HCT116 (cell line): ENCODE results near the gene IFRD2.

Experiments
- ATF3 ChIP-seq: IDR thresholded peaks from 2 replicates; pipeline ENCODE4 v1.6.1; 2012
- CTCF ChIP-seq, 3 experiments: fragments of 200-600 bp in 1 of 3; sonication (generic) in 1 of 3; IDR thresholded peaks in 2 of 3; conservative IDR thresholded peaks in 1 of 3; 2 replicates each; pipeline ENCODE4 v1.5.1; 2012 to 2017; ENCODE audit warnings: low read depth in 2 of 3, low read length in 2 of 3, antibody characterized with exemption in 1 of 3, borderline replicate concordance in 1 of 3, control low read depth in 1 of 3, mild to moderate bottlenecking in 1 of 3, mixed read lengths in 1 of 3, mixed run types in 1 of 3, moderate library complexity in 1 of 3; ENCODE audit not compliant: insufficient read depth in 1 of 3
- JUND ChIP-seq: IDR thresholded peaks from 2 replicates; pipeline ENCODE4 v1.6.1; 2012
- MAX ChIP-seq: IDR thresholded peaks from 2 replicates; pipeline ENCODE4 v1.6.1; 2012
- POLR2A ChIP-seq: IDR thresholded peaks from 2 replicates; pipeline ENCODE4 v1.7.0; 2011; ENCODE audit warnings: borderline replicate concordance; ENCODE audit not compliant: insufficient read depth, insufficient read length; ENCODE audit errors: extremely low read depth
- SRF ChIP-seq: IDR thresholded peaks from 2 replicates; pipeline ENCODE4 v1.6.1; 2012; ENCODE audit warnings: low read depth
- YY1 ChIP-seq: IDR thresholded peaks from 2 replicates; pipeline ENCODE4 v1.6.1; 2011; ENCODE audit warnings: low read length, low read depth, moderate library complexity, mild to moderate bottlenecking; ENCODE audit not compliant: insufficient replicate concordance; ENCODE audit errors: extremely low read depth
- ZNF274 ChIP-seq: fragments of 200-500 bp; sonication (Bioruptor generic); IDR thresholded peaks from 2 replicates; pipeline ENCODE4 v1.6.1; 2014; ENCODE audit warnings: mild to moderate bottlenecking, low read depth, low read length, inconsistent platforms
- TF ChIP-seq, protein P1 (sequence below): IDR thresholded peaks from 2 replicates; pipeline ENCODE4 v1.6.1; 2012; ENCODE audit warnings: low read depth
- TF ChIP-seq, protein P2 (sequence below): IDR thresholded peaks from 2 replicates; pipeline ENCODE4 v1.6.1; 2011; ENCODE audit warnings: mild to moderate bottlenecking, low read length, moderate library complexity; ENCODE audit not compliant: insufficient replicate concordance; ENCODE audit errors: extremely low read depth

DNA sequence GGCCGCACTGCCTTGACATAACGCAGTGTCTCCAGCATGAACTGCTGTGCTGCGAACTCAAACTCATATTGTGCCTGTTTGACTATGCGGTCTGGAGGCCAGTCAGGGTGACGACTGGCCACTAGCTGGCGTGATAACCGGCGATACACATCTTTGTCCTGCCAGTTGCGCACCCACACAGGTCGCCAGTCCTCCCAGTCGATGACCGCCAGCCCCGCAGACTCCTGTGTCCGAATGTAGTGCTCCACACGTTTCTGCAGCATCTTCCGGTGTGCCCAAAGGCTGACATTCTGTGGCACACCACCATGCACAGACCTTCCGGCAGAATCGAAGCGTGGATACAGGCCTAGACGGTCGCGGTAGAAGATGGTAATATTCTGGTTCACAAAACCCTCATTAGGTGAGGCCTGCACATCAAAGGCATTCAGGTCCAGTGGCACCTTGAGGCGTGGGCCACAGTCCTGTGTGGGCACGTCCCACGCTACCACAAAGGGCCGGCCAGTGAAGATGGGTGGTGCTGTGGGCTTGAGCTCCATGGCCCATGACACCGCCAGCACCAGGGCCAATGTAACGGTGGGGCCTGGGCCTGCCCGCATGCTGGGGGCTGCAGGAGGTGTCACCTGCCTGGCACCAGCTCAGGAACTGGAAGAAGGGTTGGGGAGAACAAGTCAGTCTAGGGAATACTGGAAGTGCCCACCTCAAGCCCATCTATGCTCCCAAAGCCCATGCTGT is 27.8 kb upstream of the IFRD2 start:
- TF ChIP-seq ZNF274 (no peak), YY1 (no peak), CTCF (IDR thresholded peaks at IDR 0.05 in 2 of 3, conservative IDR thresholded peaks at IDR 0.05 in 1 of 3; ENCODE audit: borderline replicate concordance in 1 of 3, insufficient read depth in 1 of 3, low read depth in 2 of 3, low read length in 2 of 3) (peak in 2 of 3 experiments; percentile 21 to 41; a peak in 3 of 6 replicates), ATF3 (no peak), JUND (no peak), SRF (no peak), MAX (no peak), POLR2A (no peak)
- TF ChIP-seq, protein P1, sequence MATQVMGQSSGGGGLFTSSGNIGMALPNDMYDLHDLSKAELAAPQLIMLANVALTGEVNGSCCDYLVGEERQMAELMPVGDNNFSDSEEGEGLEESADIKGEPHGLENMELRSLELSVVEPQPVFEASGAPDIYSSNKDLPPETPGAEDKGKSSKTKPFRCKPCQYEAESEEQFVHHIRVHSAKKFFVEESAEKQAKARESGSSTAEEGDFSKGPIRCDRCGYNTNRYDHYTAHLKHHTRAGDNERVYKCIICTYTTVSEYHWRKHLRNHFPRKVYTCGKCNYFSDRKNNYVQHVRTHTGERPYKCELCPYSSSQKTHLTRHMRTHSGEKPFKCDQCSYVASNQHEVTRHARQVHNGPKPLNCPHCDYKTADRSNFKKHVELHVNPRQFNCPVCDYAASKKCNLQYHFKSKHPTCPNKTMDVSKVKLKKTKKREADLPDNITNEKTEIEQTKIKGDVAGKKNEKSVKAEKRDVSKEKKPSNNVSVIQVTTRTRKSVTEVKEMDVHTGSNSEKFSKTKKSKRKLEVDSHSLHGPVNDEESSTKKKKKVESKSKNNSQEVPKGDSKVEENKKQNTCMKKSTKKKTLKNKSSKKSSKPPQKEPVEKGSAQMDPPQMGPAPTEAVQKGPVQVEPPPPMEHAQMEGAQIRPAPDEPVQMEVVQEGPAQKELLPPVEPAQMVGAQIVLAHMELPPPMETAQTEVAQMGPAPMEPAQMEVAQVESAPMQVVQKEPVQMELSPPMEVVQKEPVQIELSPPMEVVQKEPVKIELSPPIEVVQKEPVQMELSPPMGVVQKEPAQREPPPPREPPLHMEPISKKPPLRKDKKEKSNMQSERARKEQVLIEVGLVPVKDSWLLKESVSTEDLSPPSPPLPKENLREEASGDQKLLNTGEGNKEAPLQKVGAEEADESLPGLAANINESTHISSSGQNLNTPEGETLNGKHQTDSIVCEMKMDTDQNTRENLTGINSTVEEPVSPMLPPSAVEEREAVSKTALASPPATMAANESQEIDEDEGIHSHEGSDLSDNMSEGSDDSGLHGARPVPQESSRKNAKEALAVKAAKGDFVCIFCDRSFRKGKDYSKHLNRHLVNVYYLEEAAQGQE = no peak
- TF ChIP-seq, protein P2, sequence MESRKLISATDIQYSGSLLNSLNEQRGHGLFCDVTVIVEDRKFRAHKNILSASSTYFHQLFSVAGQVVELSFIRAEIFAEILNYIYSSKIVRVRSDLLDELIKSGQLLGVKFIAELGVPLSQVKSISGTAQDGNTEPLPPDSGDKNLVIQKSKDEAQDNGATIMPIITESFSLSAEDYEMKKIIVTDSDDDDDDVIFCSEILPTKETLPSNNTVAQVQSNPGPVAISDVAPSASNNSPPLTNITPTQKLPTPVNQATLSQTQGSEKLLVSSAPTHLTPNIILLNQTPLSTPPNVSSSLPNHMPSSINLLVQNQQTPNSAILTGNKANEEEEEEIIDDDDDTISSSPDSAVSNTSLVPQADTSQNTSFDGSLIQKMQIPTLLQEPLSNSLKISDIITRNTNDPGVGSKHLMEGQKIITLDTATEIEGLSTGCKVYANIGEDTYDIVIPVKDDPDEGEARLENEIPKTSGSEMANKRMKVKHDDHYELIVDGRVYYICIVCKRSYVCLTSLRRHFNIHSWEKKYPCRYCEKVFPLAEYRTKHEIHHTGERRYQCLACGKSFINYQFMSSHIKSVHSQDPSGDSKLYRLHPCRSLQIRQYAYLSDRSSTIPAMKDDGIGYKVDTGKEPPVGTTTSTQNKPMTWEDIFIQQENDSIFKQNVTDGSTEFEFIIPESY = no peak
